K562 (cell line): ENCODE results near the gene UBE2S. TPM values are rescaled to one million over a fixed set of nuclear protein-coding genes. Genes with fewer than 3 reads are reported as not detected.
A peak's percentile ranks its signal among the peaks of the same experiment; 100 is the strongest.

Experiments used
- BRD4 ChIP-seq: fragments of 200-600 bp; sonication (generic); IDR thresholded peaks from 2 replicates; pipeline ENCODE4 v1.6.1; 2017; ENCODE audit warnings: inconsistent platforms
- HIVEP1 ChIP-seq: fragments of 250-450 bp; sonication (Bioruptor Pico); IDR thresholded peaks from 2 replicates; pipeline ENCODE4 v1.4.0; 2020; ENCODE audit warnings: mild to moderate bottlenecking
- LCOR ChIP-seq: sonication (generic); formaldehyde crosslinking; IDR thresholded peaks from 2 replicates; pipeline ENCODE4 v1.8.0; 2022; ENCODE audit warnings: mild to moderate bottlenecking, missing genetic modification reagents
- MCM5 ChIP-seq: fragments of 450-650 bp; IDR thresholded peaks from 2 replicates; pipeline ENCODE4 v1.6.1; 2016; ENCODE audit warnings: low read depth
- MXI1 ChIP-seq: IDR thresholded peaks from 2 replicates; pipeline ENCODE4 v1.6.1; 2011; ENCODE audit warnings: low read depth, mild to moderate bottlenecking, improper control_type of control experiment, low read length
- NCOA6 ChIP-seq: fragments of 450-650 bp; IDR thresholded peaks from 2 replicates; pipeline ENCODE4 v1.6.1; 2017; ENCODE audit warnings: mild to moderate bottlenecking
- NFRKB ChIP-seq: fragments of 450-650 bp; IDR thresholded peaks from 2 replicates; pipeline ENCODE4 v1.6.1; 2016; ENCODE audit warnings: low read depth
- NFYB ChIP-seq: IDR thresholded peaks from 2 replicates; pipeline ENCODE4 v1.6.1; 2011; ENCODE audit warnings: mild to moderate bottlenecking, moderate library complexity; ENCODE audit not compliant: insufficient read length; ENCODE audit errors: extremely low read depth
- NUFIP1 ChIP-seq: fragments of 450-650 bp; IDR thresholded peaks from 2 replicates; pipeline ENCODE4 v1.6.1; 2018; ENCODE audit not compliant: partially characterized antibody
- SAFB2 ChIP-seq: fragments of 200-400 bp; formaldehyde crosslinking; IDR thresholded peaks from 2 replicates; pipeline ENCODE4 v1.6.1; 2018; ENCODE audit warnings: borderline replicate concordance, low read length, low read depth, moderate library complexity; ENCODE audit not compliant: severe bottlenecking
- U2AF1 ChIP-seq: fragments of 200-400 bp; formaldehyde crosslinking; optimal IDR thresholded peaks from 2 replicates; pipeline ENCODE3; 2017; ENCODE audit warnings: mild to moderate bottlenecking, low read depth, low read length, moderate library complexity
- YY1 ChIP-seq, 3 experiments: IDR thresholded peaks; 2 replicates each; pipeline ENCODE4 v1.6.1; 2011; ENCODE audit warnings: low read length in 2 of 3, mild to moderate bottlenecking in 2 of 3, moderate library complexity in 2 of 3, borderline replicate concordance in 1 of 3, control low read depth in 1 of 3, low read depth in 1 of 3; ENCODE audit not compliant: insufficient read depth in 3 of 3, insufficient replicate concordance in 2 of 3, control insufficient read depth in 1 of 3, insufficient read length in 1 of 3; ENCODE audit errors: extremely low read depth in 1 of 3
- ZNF324 ChIP-seq: fragments of 250-450 bp; sonication (Bioruptor Pico); IDR thresholded peaks from 2 replicates; pipeline ENCODE4 v1.4.0; 2020; ENCODE audit warnings: mild to moderate bottlenecking
- polyA plus RNA-seq, 8 experiments: library from polyadenylated mRNA; depleted of rRNA in 4 of 8; stranded (reverse) in 5 of 8; unstranded in 3 of 8; fragments of >200 nt; fragmentation: Nextera tagmentation in 2 of 8; fragmentation: Illumina TruSeq in 1 of 8; extraction: Ambion mirVana in 2 of 8; extraction: Trizol in 1 of 8; gene quantifications; 2 replicates each; pipeline versions ENCODE4 v1.2.1 to v1.2.3, GENCODE V29; 2011 to 2014; ENCODE audit warnings: inconsistent platforms in 1 of 8, missing spikeins in 1 of 8
- total RNA-seq, 7 experiments: library from RNA; depleted of rRNA in 6 of 7; stranded (reverse); fragments of >200 nt in 6 of 7; fragmentation: Illumina TruSeq in 2 of 7; extraction: Trizol in 2 of 7; gene quantifications; 2 replicates each; pipeline versions ENCODE4 v1.2.1 to v1.2.3, GENCODE V29; 2011 to 2021; ENCODE audit warnings: low replicate concordance in 1 of 7
- TF ChIP-seq, protein P1 (sequence below): fragments of 450-650 bp; formaldehyde crosslinking; IDR thresholded peaks from 2 replicates; pipeline ENCODE4 v1.4.0; 2020; ENCODE audit warnings: mild to moderate bottlenecking, moderate library complexity
- TF ChIP-seq, protein P2 (sequence below), 2 experiments: IDR thresholded peaks; 2 replicates each; pipeline ENCODE4 v1.6.1; 2011; ENCODE audit warnings: borderline replicate concordance in 1 of 2, control low read depth in 1 of 2, low read depth in 1 of 2, low read length in 1 of 2, mild to moderate bottlenecking in 1 of 2, mixed read lengths in 1 of 2, moderate library complexity in 1 of 2; ENCODE audit not compliant: insufficient read depth in 1 of 2, insufficient read length in 1 of 2, poor library complexity in 1 of 2, severe bottlenecking in 1 of 2; ENCODE audit errors: extremely low read depth in 1 of 2
- TF ChIP-seq, protein P3 (sequence below): fragments of 450-650 bp; IDR thresholded peaks from 2 replicates; pipeline ENCODE4 v1.6.1; 2016; ENCODE audit warnings: mild to moderate bottlenecking
- TF ChIP-seq, protein P4 (sequence below), 2 experiments: fragments of 450-650 bp; conservative IDR thresholded peaks; 2 replicates each; pipeline ENCODE4 v1.6.1; 2017; ENCODE audit warnings: mild to moderate bottlenecking in 2 of 2, moderate library complexity in 2 of 2
- TF ChIP-seq, protein P5 (sequence below): fragments of 450-650 bp; formaldehyde crosslinking; IDR thresholded peaks from 2 replicates; pipeline ENCODE4 v1.4.0; 2020; ENCODE audit warnings: mild to moderate bottlenecking, mixed read lengths

UBE2S gene
- total and polyA plus RNA-seq, 9 of the 15 experiments (the other 6 are each of a cell fraction or from before 2014, with no cell fraction given), result 1.5 to 1,305 (median 157) TPM

GRCh38 chr19:55368701-55369563, 38.7 kb downstream of the UBE2S start (continued):
- no peak for TF ChIP-seq YY1 (IDR thresholded peaks at IDR 0.05; ENCODE audit: borderline replicate concordance in 1 of 3, control insufficient read depth in 1 of 3, extremely low read depth in 1 of 3, insufficient read depth in 3 of 3, insufficient read length in 1 of 3, insufficient replicate concordance in 2 of 3, low read depth in 1 of 3, low read length in 2 of 3)
- TF ChIP-seq SAFB2, result no peak
- TF ChIP-seq, protein P1, sequence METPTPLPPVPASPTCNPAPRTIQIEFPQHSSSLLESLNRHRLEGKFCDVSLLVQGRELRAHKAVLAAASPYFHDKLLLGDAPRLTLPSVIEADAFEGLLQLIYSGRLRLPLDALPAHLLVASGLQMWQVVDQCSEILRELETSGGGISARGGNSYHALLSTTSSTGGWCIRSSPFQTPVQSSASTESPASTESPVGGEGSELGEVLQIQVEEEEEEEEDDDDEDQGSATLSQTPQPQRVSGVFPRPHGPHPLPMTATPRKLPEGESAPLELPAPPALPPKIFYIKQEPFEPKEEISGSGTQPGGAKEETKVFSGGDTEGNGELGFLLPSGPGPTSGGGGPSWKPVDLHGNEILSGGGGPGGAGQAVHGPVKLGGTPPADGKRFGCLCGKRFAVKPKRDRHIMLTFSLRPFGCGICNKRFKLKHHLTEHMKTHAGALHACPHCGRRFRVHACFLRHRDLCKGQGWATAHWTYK (CRISPR knock-in tag), result no peak
- TF ChIP-seq NFYB, result no peak
- TF ChIP-seq, protein P2, sequence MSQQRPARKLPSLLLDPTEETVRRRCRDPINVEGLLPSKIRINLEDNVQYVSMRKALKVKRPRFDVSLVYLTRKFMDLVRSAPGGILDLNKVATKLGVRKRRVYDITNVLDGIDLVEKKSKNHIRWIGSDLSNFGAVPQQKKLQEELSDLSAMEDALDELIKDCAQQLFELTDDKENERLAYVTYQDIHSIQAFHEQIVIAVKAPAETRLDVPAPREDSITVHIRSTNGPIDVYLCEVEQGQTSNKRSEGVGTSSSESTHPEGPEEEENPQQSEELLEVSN (IDR thresholded peaks at IDR 0.05; ENCODE audit: borderline replicate concordance in 1 of 2, extremely low read depth in 1 of 2, insufficient read depth in 1 of 2, insufficient read length in 1 of 2, low read depth in 1 of 2, low read length in 1 of 2, poor library complexity in 1 of 2, severe bottlenecking in 1 of 2), result peak in 1 of 2 experiments; percentile 18
- TF ChIP-seq MXI1, result no peak
- no peak for TF ChIP-seq U2AF1
- TF ChIP-seq HIVEP1 (CRISPR knock-in tag), result no peak
- no peak for TF ChIP-seq BRD4
- TF ChIP-seq LCOR (CRISPR knock-in tag), result no peak
- no peak for TF ChIP-seq NFRKB
- no peak for TF ChIP-seq MCM5
- TF ChIP-seq, protein P3, sequence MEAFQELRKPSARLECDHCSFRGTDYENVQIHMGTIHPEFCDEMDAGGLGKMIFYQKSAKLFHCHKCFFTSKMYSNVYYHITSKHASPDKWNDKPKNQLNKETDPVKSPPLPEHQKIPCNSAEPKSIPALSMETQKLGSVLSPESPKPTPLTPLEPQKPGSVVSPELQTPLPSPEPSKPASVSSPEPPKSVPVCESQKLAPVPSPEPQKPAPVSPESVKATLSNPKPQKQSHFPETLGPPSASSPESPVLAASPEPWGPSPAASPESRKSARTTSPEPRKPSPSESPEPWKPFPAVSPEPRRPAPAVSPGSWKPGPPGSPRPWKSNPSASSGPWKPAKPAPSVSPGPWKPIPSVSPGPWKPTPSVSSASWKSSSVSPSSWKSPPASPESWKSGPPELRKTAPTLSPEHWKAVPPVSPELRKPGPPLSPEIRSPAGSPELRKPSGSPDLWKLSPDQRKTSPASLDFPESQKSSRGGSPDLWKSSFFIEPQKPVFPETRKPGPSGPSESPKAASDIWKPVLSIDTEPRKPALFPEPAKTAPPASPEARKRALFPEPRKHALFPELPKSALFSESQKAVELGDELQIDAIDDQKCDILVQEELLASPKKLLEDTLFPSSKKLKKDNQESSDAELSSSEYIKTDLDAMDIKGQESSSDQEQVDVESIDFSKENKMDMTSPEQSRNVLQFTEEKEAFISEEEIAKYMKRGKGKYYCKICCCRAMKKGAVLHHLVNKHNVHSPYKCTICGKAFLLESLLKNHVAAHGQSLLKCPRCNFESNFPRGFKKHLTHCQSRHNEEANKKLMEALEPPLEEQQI, result no peak
- TF ChIP-seq, protein P4, sequence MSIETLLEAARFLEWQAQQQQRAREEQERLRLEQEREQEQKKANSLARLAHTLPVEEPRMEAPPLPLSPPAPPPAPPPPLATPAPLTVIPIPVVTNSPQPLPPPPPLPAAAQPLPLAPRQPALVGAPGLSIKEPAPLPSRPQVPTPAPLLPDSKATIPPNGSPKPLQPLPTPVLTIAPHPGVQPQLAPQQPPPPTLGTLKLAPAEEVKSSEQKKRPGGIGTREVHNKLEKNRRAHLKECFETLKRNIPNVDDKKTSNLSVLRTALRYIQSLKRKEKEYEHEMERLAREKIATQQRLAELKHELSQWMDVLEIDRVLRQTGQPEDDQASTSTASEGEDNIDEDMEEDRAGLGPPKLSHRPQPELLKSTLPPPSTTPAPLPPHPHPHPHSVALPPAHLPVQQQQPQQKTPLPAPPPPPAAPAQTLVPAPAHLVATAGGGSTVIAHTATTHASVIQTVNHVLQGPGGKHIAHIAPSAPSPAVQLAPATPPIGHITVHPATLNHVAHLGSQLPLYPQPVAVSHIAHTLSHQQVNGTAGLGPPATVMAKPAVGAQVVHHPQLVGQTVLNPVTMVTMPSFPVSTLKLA (conservative IDR thresholded peaks at IDR 0.05), result no peak
- peak; percentile 82 for TF ChIP-seq NCOA6
- no peak for TF ChIP-seq NUFIP1
- TF ChIP-seq, protein P5, sequence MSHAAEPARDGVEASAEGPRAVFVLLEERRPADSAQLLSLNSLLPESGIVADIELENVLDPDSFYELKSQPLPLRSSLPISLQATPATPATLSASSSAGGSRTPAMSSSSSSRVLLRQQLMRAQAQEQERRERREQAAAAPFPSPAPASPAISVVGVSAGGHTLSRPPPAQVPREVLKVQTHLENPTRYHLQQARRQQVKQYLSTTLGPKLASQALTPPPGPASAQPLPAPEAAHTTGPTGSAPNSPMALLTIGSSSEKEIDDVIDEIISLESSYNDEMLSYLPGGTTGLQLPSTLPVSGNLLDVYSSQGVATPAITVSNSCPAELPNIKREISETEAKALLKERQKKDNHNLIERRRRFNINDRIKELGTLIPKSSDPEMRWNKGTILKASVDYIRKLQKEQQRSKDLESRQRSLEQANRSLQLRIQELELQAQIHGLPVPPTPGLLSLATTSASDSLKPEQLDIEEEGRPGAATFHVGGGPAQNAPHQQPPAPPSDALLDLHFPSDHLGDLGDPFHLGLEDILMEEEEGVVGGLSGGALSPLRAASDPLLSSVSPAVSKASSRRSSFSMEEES (CRISPR knock-in tag), result no peak
- no peak for TF ChIP-seq ZNF324 (CRISPR knock-in tag)
